Astrocyte of the spinal cord (primary cell): ENCODE measurements around the gene C12orf43.

ENCODE experiments used
- DNase-seq: peaks from one replicate; pipeline ENCODE4 v3.0.0; 2011; ENCODE audit warnings: low read depth, low spot score
- H3K4me3 ChIP-seq: 2 replicates; pipeline ENCODE4 v1.5.1; 2011; ENCODE audit warnings: low read depth, mild to moderate bottlenecking, low read length, moderate library complexity
- in situ Hi-C: cut with HindIII; loops from 2 replicates; pipeline ENCODE4 v1.10.0; 2017; ENCODE audit warnings: low sequenced_read_pairs
- TF ChIP-seq, protein P1 (sequence below): IDR thresholded peaks from 2 replicates; pipeline ENCODE4 v1.5.1; 2012; ENCODE audit warnings: low read depth, mild to moderate bottlenecking, low read length, inconsistent platforms

The C12orf43 gene

DNA sequence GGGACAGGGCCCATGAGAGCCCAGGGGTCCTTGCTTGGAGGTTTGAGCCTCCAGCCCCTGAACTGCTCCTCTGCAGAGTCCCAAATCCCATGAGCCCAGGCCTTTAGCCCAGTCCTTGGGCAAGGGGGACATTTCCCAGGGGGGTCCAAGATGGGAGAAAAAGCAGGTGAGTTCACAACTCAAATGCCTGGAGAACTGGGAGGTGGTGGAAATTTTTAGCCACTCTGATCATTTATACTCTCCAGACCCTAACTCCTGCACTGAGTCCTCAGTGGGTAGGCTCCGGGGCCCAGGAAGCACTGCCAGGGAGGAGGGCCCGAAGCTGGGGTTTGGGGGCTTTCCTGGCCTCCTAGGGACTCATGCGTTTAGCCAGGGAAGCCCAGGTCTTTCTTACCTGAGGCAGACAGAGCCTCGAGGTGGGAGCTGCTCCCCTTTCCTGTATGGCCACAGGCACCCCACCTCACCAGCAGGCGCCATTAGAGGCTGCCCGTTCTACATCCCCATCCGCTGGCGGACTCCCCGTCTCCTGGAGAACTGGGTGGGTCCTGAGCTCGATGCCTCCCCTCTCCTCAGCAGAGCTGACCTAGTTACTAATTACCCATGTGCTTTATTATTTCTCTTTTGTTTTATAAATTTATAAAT lies 36.9 kb downstream of the C12orf43 start:
- no peak overlapping the region for H3K4me3 ChIP-seq
- TF ChIP-seq, protein P1, sequence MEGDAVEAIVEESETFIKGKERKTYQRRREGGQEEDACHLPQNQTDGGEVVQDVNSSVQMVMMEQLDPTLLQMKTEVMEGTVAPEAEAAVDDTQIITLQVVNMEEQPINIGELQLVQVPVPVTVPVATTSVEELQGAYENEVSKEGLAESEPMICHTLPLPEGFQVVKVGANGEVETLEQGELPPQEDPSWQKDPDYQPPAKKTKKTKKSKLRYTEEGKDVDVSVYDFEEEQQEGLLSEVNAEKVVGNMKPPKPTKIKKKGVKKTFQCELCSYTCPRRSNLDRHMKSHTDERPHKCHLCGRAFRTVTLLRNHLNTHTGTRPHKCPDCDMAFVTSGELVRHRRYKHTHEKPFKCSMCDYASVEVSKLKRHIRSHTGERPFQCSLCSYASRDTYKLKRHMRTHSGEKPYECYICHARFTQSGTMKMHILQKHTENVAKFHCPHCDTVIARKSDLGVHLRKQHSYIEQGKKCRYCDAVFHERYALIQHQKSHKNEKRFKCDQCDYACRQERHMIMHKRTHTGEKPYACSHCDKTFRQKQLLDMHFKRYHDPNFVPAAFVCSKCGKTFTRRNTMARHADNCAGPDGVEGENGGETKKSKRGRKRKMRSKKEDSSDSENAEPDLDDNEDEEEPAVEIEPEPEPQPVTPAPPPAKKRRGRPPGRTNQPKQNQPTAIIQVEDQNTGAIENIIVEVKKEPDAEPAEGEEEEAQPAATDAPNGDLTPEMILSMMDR: no peak
- no peak for DNase-seq
- in situ Hi-C loops: no loop called here

DNA sequence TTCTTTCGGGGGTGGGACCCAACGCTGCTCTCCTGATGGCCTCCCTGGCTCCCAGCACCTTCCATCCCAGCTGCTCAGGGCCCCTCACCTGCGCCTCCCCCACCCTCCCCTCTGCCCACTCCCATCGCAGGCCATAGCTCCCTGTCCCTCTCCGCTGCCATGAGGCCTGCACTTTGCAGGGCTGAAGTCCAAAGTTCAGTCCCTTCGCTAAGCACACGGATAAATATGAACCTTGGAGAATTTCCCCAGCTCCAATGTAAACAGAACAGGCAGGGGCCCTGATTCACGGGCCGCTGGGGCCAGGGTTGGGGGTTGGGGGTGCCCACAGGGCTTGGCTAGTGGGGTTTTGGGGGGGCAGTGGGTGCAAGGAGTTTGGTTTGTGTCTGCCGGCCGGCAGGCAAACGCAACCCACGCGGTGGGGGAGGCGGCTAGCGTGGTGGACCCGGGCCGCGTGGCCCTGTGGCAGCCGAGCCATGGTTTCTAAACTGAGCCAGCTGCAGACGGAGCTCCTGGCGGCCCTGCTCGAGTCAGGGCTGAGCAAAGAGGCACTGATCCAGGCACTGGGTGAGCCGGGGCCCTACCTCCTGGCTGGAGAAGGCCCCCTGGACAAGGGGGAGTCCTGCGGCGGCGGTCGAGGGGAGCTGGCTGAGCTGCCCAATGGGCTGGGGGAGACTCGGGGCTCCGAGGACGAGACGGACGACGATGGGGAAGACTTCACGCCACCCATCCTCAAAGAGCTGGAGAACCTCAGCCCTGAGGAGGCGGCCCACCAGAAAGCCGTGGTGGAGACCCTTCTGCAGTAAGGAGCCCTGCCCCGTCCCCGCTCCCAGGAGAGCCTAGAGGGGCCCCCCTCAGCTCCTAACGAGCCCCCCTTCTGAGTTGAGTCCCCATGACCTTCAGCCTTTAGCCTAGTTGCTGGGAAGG lies 37.7 kb downstream of the C12orf43 start, which contains the start of gene HNF1A:
HNF1A (plus strand) TSS at position 248 of the 924 bp plus-strand sequence; CDS start at position 474, 226 bp downstream.
- TF ChIP-seq, protein P1: no peak
- in situ Hi-C loops: no loop called here
- no peak for DNase-seq
- H3K4me3 ChIP-seq: no peak within 1 kb of the TSS

DNA sequence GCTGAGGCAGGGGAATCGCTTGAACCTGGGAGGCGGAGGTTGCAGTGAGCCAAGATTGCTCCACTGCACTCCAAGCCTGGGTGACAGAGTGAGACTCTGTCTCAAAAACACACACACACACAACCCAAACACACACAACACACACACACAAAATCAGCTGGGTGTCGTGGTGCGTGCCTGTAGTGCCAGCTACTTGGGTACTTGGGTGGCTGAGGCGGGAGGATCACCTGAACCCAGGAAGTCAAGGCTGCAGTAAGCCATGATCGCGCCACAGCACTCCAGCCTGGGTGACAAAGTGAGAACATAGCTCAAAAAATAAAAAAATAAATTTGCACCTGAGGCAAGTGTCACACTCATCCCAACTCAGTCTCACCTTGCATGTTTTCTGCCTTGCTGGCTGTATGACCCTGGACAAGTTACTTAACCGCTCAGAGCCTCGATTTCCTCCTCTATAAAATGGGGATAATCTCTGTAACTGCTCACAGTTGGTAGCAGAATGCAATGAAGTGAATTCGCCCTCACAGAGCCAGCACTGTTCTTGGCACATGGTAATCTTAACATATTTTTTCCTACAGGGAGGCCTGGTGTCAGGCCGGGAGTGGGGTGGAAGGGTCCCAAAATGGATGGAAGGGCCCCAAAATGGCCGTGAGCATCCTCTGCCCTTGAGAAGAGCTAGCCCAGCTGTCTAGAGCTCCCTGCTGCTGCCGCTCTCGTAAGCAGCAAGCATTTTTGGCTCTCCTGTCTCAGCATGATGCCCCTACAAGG lies 38.6 kb downstream of the C12orf43 start:
- TF ChIP-seq, protein P1: no peak
- in situ Hi-C loops: no loop called here
- no peak for DNase-seq
- H3K4me3 ChIP-seq: no peak overlapping the region

DNA sequence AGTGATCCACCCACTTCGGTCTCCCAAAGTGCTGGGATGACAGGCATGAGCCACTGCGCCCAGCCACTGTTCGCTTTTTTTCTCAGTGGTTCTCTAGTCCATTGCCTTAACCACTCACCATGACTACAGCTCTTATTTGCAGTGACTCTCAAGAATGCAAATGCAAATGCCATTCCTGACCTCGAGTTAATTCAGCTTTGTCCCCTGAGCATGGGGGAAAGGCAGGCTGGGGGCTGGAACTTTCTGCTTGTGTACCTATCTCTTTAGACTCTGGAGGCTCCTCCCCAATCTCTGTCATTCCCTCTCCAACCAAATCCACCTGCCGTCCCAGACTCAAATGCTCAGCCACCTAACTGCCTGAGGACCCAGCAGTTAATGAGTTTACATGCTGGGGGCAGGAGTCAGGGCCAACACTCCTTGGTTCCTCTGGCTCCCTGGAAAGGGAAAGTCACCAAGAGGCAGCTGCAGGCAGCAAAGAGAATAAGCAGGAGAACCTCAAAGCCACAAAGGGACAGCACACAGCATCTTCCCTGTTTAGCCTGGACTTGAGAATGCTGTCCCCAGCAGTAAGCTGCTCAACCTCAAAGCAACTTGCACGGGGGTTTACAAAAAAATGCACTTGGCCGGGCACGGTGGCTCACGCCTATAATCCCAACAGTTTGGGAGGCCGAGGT lies 43.3 kb downstream of the C12orf43 start:
- in situ Hi-C loops: no loop called here
- TF ChIP-seq, protein P1: no peak
- no peak for DNase-seq
- no peak overlapping the region for H3K4me3 ChIP-seq

DNA sequence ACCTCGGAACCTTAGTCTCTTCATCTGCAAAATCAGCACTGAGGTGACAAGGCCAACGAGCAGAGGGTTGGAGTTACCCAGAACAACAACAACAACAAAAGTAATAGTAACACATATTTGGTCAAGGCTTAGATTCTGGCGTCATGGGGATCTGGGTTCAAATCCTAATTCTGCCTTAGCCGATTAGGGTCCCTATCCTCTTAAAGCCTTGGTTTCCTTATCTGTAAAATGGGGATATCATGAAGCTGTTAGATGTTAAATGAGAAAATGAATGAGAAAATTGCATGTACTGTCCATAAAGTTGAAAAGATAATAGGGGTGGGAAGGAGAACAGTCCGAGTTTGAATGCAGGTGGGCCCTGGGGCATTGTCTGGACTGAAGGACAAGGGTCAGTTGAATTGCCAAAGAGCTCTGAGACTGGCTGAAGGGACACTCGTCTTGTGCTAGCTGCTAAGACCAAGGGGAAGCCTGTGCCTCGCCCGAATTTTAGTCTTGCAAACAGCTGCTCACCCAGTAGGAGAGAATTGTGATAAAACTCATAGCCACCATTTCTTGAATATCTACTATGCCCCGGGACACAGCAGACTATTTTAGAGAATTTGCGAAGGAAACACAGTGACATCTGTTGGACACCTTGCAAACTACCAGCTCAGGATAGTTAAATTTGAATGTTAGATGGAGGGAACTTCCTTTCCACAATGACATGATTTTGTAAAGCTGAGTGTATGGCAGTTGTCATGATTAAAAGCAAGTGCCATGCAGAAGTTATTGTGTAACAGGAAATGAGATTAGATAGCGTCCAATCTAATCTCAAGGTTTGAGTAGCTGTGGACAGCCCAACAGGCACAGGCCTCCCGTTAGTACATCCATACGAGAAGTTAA lies 44.7 kb downstream of the C12orf43 start:
- TF ChIP-seq, protein P1: peak; percentile 81
- H3K4me3 ChIP-seq: no peak overlapping the region
- in situ Hi-C loops: no loop called here
- DNase-seq: peak; percentile 58
